Endothelial cell of umbilical vein (primary cell): Measurements from ENCODE around the gene KIF2C. TPM values are rescaled to one million over a fixed set of nuclear protein-coding genes. Genes with fewer than 3 reads are reported as not detected.
A peak's percentile ranks its signal among the peaks of the same experiment; 100 is the strongest.

Experiments
- BruUV-seq: library from RNA; stranded (reverse); fragments of 400-500 nt; replicated peaks from 2 replicates; lab custom pipeline; 2021; lab: Mats Ljungman, UMichigan
- CTCF ChIA-PET: fragments of 300-600, 350-600 bp; sonication (Branson Sonifier 250); formaldehyde crosslinking; loops from one replicate; lab custom pipeline; 2021; ENCODE audit warnings: antibody characterized with exemption, inconsistent platforms; lab: Charles Lee
- POLR2A ChIA-PET: fragments of 300-600, 350-600 bp; sonication (Branson Sonifier 250); formaldehyde crosslinking; loops from one replicate; lab custom pipeline; 2021; ENCODE audit warnings: antibody characterized with exemption, inconsistent platforms; lab: Charles Lee
- DNase-seq: peaks from one replicate; pipeline ENCODE4 v3.0.0-alpha.2; 2011; ENCODE audit warnings: low read depth, low spot score
- FAIRE-seq: peaks from 2 replicates; lab custom pipeline; 2011; peaks lifted over from hg19 to GRCh38; lab: Jason Lieb, UNC
- H2AFZ ChIP-seq: 2 replicates; pipeline ENCODE4 v1.6.0; 2012; ENCODE audit warnings: low read depth, low read length, control low read depth, inconsistent platforms
- H3K27ac ChIP-seq: 2 replicates; pipeline ENCODE4 v1.5.1; 2011; ENCODE audit warnings: low read depth, mild to moderate bottlenecking, control low read depth, low read length, moderate library complexity; ENCODE audit not compliant: insufficient read depth
- H3K27me3 ChIP-seq, 2 experiments: 2 replicates each; pipeline versions ENCODE4 v1.6.0 to v1.6.1; 2011; ENCODE audit warnings: low read length in 2 of 2, mixed read lengths in 1 of 2; ENCODE audit not compliant: control insufficient read depth in 2 of 2, insufficient read depth in 2 of 2
- H3K36me3 ChIP-seq, 2 experiments: 2 replicates in 1 of 2; 3 replicates in 1 of 2; pipeline ENCODE4 v1.5.1; 2011; ENCODE audit warnings: low read length in 2 of 2, mild to moderate bottlenecking in 1 of 2, moderate library complexity in 1 of 2; ENCODE audit not compliant: control insufficient read depth in 2 of 2, insufficient read depth in 2 of 2; ENCODE audit errors: extremely low read depth in 1 of 2
- H3K4me1 ChIP-seq: 3 replicates; pipeline ENCODE4 v1.5.1; 2011; ENCODE audit warnings: mild to moderate bottlenecking, low read length; ENCODE audit not compliant: control insufficient read depth, insufficient read depth; ENCODE audit errors: extremely low read depth
- H3K4me2 ChIP-seq: 2 replicates; pipeline ENCODE4 v1.6.1; 2011; ENCODE audit warnings: low read length, control low read depth, mixed read lengths; ENCODE audit not compliant: insufficient read depth
- H3K4me3 ChIP-seq, 3 experiments: fragments of 200-600 bp in 1 of 3; sonication (generic), shearing (Covaris generic) in 1 of 3; replicated peaks in 1 of 3; 2 replicates each; pipeline ENCODE4 v1.5.1; 2011 to 2016; ENCODE audit warnings: control low read depth in 3 of 3, low read length in 3 of 3, mild to moderate bottlenecking in 2 of 3, inconsistent platforms in 1 of 3, low read depth in 1 of 3, moderate library complexity in 1 of 3; ENCODE audit not compliant: insufficient read depth in 1 of 3
- H3K79me2 ChIP-seq: 2 replicates; pipeline ENCODE4 v1.6.0; 2012; ENCODE audit warnings: low read length, inconsistent platforms; ENCODE audit not compliant: control insufficient read depth, insufficient read depth
- H3K9ac ChIP-seq: replicated peaks from 2 replicates; pipeline ENCODE3; 2011; ENCODE audit warnings: low read length, control low read depth; ENCODE audit not compliant: insufficient read depth; ENCODE audit errors: extremely low read depth
- H3K9me1 ChIP-seq: replicated peaks from 3 replicates; pipeline ENCODE4 v1.6.0; 2011; ENCODE audit warnings: mild to moderate bottlenecking, low read length; ENCODE audit not compliant: control insufficient read depth, insufficient read depth; ENCODE audit errors: extremely low read depth
- H3K9me3 ChIP-seq: replicated peaks from 2 replicates; pipeline ENCODE4 v1.5.1; 2012; ENCODE audit warnings: low read length, inconsistent platforms; ENCODE audit not compliant: control insufficient read depth, insufficient read depth
- H4K20me1 ChIP-seq: replicated peaks from 2 replicates; pipeline ENCODE3; 2011; ENCODE audit warnings: mild to moderate bottlenecking, low read length; ENCODE audit not compliant: control insufficient read depth, insufficient read depth; ENCODE audit errors: extremely low read depth
- CTCF ChIP-seq, 2 donors: IDR thresholded peaks; 1 replicate in 1 of 2; 2 replicates in 1 of 2; pipeline ENCODE4 v1.5.1; 2011; ENCODE audit warnings: low read length in 2 of 2, mild to moderate bottlenecking in 2 of 2, moderate library complexity in 2 of 2, control low read depth in 1 of 2, inconsistent platforms in 1 of 2, low read depth in 1 of 2; ENCODE audit not compliant: insufficient read depth in 1 of 2; ENCODE audit errors: extremely low read depth in 1 of 2
- EZH2 ChIP-seq: IDR thresholded peaks from 2 replicates; pipeline ENCODE4 v1.6.1; 2012; ENCODE audit warnings: borderline replicate concordance, low read depth, mild to moderate bottlenecking, moderate library complexity, low read length, inconsistent platforms; ENCODE audit not compliant: severe bottlenecking
- MAX ChIP-seq: IDR thresholded peaks from 2 replicates; pipeline ENCODE4 v1.6.1; 2011; ENCODE audit not compliant: insufficient read depth, insufficient read length
- MYC ChIP-seq: IDR thresholded peaks from one replicate; pipeline ENCODE4 v1.6.1; 2011; ENCODE audit warnings: mild to moderate bottlenecking, low read depth, low read length
- POLR2AphosphoS5 ChIP-seq: IDR thresholded peaks from 2 replicates; pipeline ENCODE4 v1.6.1; 2012; ENCODE audit warnings: low read depth, mild to moderate bottlenecking, control low read depth, low read length, moderate library complexity; ENCODE audit not compliant: insufficient read depth
- dilution Hi-C: fragments of 300-500 bp; cut with MboI; formaldehyde crosslinking; loops from one replicate; pipeline ENCODE4 v1.15.0; 2019; ENCODE audit warnings: low sequenced_read_pairs; ENCODE audit not compliant: extremely low pct_ligation_motif_present
- intact Hi-C: fragments of 100-400 bp; cut with micrococcal nuclease; formaldehyde crosslinking; loops from one replicate; pipeline ENCODE4 v1.10.0; 2022
- polyA plus RNA-seq, 4 experiments: library from polyadenylated mRNA; depleted of rRNA in 3 of 4; stranded (reverse) in 3 of 4; unstranded in 1 of 4; fragments of >200 nt; gene quantifications; 2 replicates each; pipeline versions ENCODE4 v1.2.1 to v1.2.3, GENCODE V29; 2011 to 2012; ENCODE audit warnings: missing spikeins in 1 of 4
- total RNA-seq: library from RNA; stranded (reverse); gene quantifications from 2 replicates; pipeline ENCODE4 v1.2.3, GENCODE V29; 2021

The KIF2C gene
- total and polyA plus RNA-seq, 2 donors (not counting 3 experiments of a cell fraction or from before 2014, with no cell fraction given): 27.1 to 53.7 TPM

- peaks cover 40% of the 10 kb centered on the region for H3K79me2 ChIP-seq
- intact Hi-C loops: no loop called here
- H3K27me3 ChIP-seq: no peaks in the 10 kb centered on the region
- peak overlapping the region; percentile 42 to 93 (median 88) for H3K4me3 ChIP-seq
- peak overlapping the region; percentile 96 for H3K9ac ChIP-seq
- TF ChIP-seq POLR2AphosphoS5 (peak; percentile 14), MAX (no peak)
- H3K9me3 ChIP-seq: no peaks in the 10 kb centered on the region
- H3K4me2 ChIP-seq: peak overlapping the region; percentile 75
- BruUV-seq: no TSS peak
- FAIRE-seq (no peak), DNase-seq (no peak)
- H4K20me1 ChIP-seq: no peaks in the 10 kb centered on the region
- H3K36me3 ChIP-seq: peaks cover 17 to 22% of the 10 kb centered on the region in 2 experiments
- H3K27ac ChIP-seq: no peak overlapping the region
- dilution Hi-C loops: no loop called here
- no peak overlapping the region for H2AFZ ChIP-seq
- peaks cover 16% of the 10 kb centered on the region for H3K4me1 ChIP-seq
- H3K9me1 ChIP-seq: no peaks in the 10 kb centered on the region
- ChIA-PET POLR2A (interaction anchor here (0.6 to 2.9 kb wide), 5 partner anchors 10 to 961 kb away, joined by 3 to 15 read pairs (median 4); partner anchors contain the start of gene PLK3), CTCF (interaction anchor here (2.1 kb wide), 1 partner anchor 24 kb away, joined by 8 read pairs; the partner anchor contains the start of gene PLK3)
Observed at GRCh38 chr1:44776730-44777068, 37.1 kb downstream of the KIF2C start.

GRCh38 chr1:44777547-44777946 is 37.9 kb downstream of the KIF2C start:
- dilution Hi-C loops (no loop called here), intact Hi-C loops (no loop called here)
- ChIA-PET CTCF (interaction anchor here (0.7 to 1.1 kb wide), 2 partner anchors 11 to 47 kb away, joined by 3 read pairs; partner anchors contain the start of genes BEST4 and RNU5D-1), POLR2A (no interaction called here)
- Histone ChIP-seq H3K4me3 (peak overlapping the region in 2 of 3 experiments; percentile 42 to 93), H4K20me1 (no peaks in the 10 kb centered on the region), H3K27me3 (no peaks in the 10 kb centered on the region), H3K27ac (no peak overlapping the region), H3K79me2 (peaks cover 40% of the 10 kb centered on the region), H2AFZ (no peak overlapping the region), H3K4me2 (peak overlapping the region; percentile 75), H3K4me1 (peaks cover 16% of the 10 kb centered on the region), H3K9ac (no peak overlapping the region), H3K36me3 (peaks cover 17 to 22% of the 10 kb centered on the region in 2 experiments), H3K9me3 (no peaks in the 10 kb centered on the region), H3K9me1 (no peaks in the 10 kb centered on the region)
- FAIRE-seq: no peak
- DNase-seq: no peak
- BruUV-seq: no TSS peak
- TF ChIP-seq MYC (no peak), CTCF (IDR thresholded peaks at IDR 0.05; ENCODE audit: extremely low read depth in 1 of 2, insufficient read depth in 1 of 2, low read depth in 1 of 2, low read length in 2 of 2) (no peak), EZH2 (no peak)
